HEK293 (cell line): Measurements from ENCODE around the gene LAMA5.

Experiments
- MYNN ChIP-seq: fragments of 450-650 bp; formaldehyde crosslinking; IDR thresholded peaks from 2 replicates; pipeline ENCODE4 v1.5.1; 2016; ENCODE audit warnings: missing biosample characterization, missing genetic modification characterization, borderline replicate concordance
- REPIN1 ChIP-seq: fragments of 450-650 bp; formaldehyde crosslinking; IDR thresholded peaks from 2 replicates; pipeline ENCODE4 v1.5.1; 2017; ENCODE audit warnings: missing biosample characterization, missing genetic modification characterization, low read depth
- SCRT2 ChIP-seq: fragments of 450-650 bp; formaldehyde crosslinking; IDR thresholded peaks from 2 replicates; pipeline ENCODE4 v1.5.1; 2016; ENCODE audit warnings: missing biosample characterization, missing genetic modification characterization
- TRIM28 ChIP-seq: IDR thresholded peaks from 2 replicates; pipeline ENCODE4 v1.6.1; 2011; ENCODE audit warnings: low read length, control low read depth, borderline replicate concordance
- YY2 ChIP-seq: fragments of 450-650 bp; formaldehyde crosslinking; IDR thresholded peaks from 2 replicates; pipeline ENCODE4 v1.5.1; 2016; ENCODE audit warnings: missing biosample characterization, missing genetic modification characterization
- ZBTB8A ChIP-seq: fragments of 450-650 bp; formaldehyde crosslinking; IDR thresholded peaks from 2 replicates; pipeline ENCODE4 v1.5.1; 2016; ENCODE audit warnings: missing biosample characterization, missing genetic modification characterization
- ZNF157 ChIP-seq: fragments of 450-650 bp; formaldehyde crosslinking; IDR thresholded peaks from 2 replicates; pipeline ENCODE4 v1.5.1; 2016; ENCODE audit warnings: missing biosample characterization, missing genetic modification characterization
- ZNF211 ChIP-seq: fragments of 450-650 bp; formaldehyde crosslinking; IDR thresholded peaks from 2 replicates; pipeline ENCODE4 v1.5.1; 2016; ENCODE audit warnings: low read depth, missing biosample characterization, missing genetic modification characterization
- ZNF221 ChIP-seq: fragments of 450-650 bp; formaldehyde crosslinking; IDR thresholded peaks from 2 replicates; pipeline ENCODE4 v1.5.1; 2017; ENCODE audit warnings: missing biosample characterization, missing genetic modification characterization, borderline replicate concordance
- ZNF37A ChIP-seq: fragments of 450-650 bp; IDR thresholded peaks from 2 replicates; pipeline ENCODE4 v1.5.1; 2018; ENCODE audit warnings: missing biosample characterization, missing genetic modification characterization
- ZNF416 ChIP-seq: fragments of 450-650 bp; formaldehyde crosslinking; IDR thresholded peaks from 2 replicates; pipeline ENCODE4 v1.5.1; 2016; ENCODE audit warnings: missing biosample characterization, missing genetic modification characterization
- ZNF530 ChIP-seq: fragments of 450-650 bp; formaldehyde crosslinking; IDR thresholded peaks from 2 replicates; pipeline ENCODE4 v1.5.1; 2016; ENCODE audit warnings: low read depth, missing biosample characterization, missing genetic modification characterization
- ZNF544 ChIP-seq: fragments of 450-650 bp; formaldehyde crosslinking; IDR thresholded peaks from 2 replicates; pipeline ENCODE4 v1.5.0; 2017; ENCODE audit warnings: missing biosample characterization, missing genetic modification characterization
- ZNF560 ChIP-seq: fragments of 450-650 bp; formaldehyde crosslinking; IDR thresholded peaks from 2 replicates; pipeline ENCODE4 v1.5.1; 2017; ENCODE audit warnings: missing biosample characterization, missing genetic modification characterization, borderline replicate concordance
- ZNF624 ChIP-seq: fragments of 450-650 bp; formaldehyde crosslinking; IDR thresholded peaks from 2 replicates; pipeline ENCODE4 v1.5.1; 2017; ENCODE audit warnings: missing biosample characterization, missing genetic modification characterization
- ZNF629 ChIP-seq: fragments of 450-650 bp; formaldehyde crosslinking; IDR thresholded peaks from 2 replicates; pipeline ENCODE4 v1.5.1; 2017; ENCODE audit warnings: missing biosample characterization, missing genetic modification characterization
- ZNF654 ChIP-seq: fragments of 450-650 bp; formaldehyde crosslinking; IDR thresholded peaks from 2 replicates; pipeline ENCODE4 v1.5.1; 2016; ENCODE audit warnings: low read depth, missing biosample characterization, missing genetic modification characterization
- ZNF658 ChIP-seq: fragments of 450-650 bp; formaldehyde crosslinking; IDR thresholded peaks from 2 replicates; pipeline ENCODE4; 2016; ENCODE audit warnings: missing biosample characterization, missing genetic modification characterization
- ZNF707 ChIP-seq: fragments of 450-650 bp; formaldehyde crosslinking; IDR thresholded peaks from 2 replicates; pipeline ENCODE4 v1.5.1; 2016; ENCODE audit warnings: missing biosample characterization, missing genetic modification characterization
- ZXDB ChIP-seq: fragments of 450-650 bp; formaldehyde crosslinking; IDR thresholded peaks from 2 replicates; pipeline ENCODE4 v1.5.1; 2016; ENCODE audit warnings: missing biosample characterization, missing genetic modification characterization
- TF ChIP-seq, protein P1 (sequence below): fragments of 450-650 bp; formaldehyde crosslinking; IDR thresholded peaks from 2 replicates; pipeline ENCODE4 v1.5.1; 2016; ENCODE audit warnings: missing biosample characterization, missing genetic modification characterization
- TF ChIP-seq, protein P2 (sequence below): fragments of 450-650 bp; formaldehyde crosslinking; IDR thresholded peaks from 2 replicates; pipeline ENCODE4 v1.5.1; 2017; ENCODE audit warnings: missing biosample characterization, missing genetic modification characterization
- TF ChIP-seq, protein P3 (sequence below): fragments of 450-650 bp; formaldehyde crosslinking; IDR thresholded peaks from 2 replicates; pipeline ENCODE4 v1.5.1; 2016; ENCODE audit warnings: missing biosample characterization, missing genetic modification characterization
- TF ChIP-seq, protein P4 (sequence below): fragments of 450-650 bp; formaldehyde crosslinking; IDR thresholded peaks from 2 replicates; pipeline ENCODE4 v1.5.1; 2016; ENCODE audit warnings: missing biosample characterization, missing genetic modification characterization, low read depth
- TF ChIP-seq, protein P5 (sequence below): fragments of 450-650 bp; formaldehyde crosslinking; IDR thresholded peaks from 2 replicates; pipeline ENCODE4 v1.5.1; 2016; ENCODE audit warnings: missing biosample characterization, missing genetic modification characterization
- TF ChIP-seq, protein P6 (sequence below): fragments of 450-650 bp; formaldehyde crosslinking; IDR thresholded peaks from 2 replicates; pipeline ENCODE4 v1.5.1; 2016; ENCODE audit warnings: missing biosample characterization, missing genetic modification characterization

The LAMA5 gene

DNA sequence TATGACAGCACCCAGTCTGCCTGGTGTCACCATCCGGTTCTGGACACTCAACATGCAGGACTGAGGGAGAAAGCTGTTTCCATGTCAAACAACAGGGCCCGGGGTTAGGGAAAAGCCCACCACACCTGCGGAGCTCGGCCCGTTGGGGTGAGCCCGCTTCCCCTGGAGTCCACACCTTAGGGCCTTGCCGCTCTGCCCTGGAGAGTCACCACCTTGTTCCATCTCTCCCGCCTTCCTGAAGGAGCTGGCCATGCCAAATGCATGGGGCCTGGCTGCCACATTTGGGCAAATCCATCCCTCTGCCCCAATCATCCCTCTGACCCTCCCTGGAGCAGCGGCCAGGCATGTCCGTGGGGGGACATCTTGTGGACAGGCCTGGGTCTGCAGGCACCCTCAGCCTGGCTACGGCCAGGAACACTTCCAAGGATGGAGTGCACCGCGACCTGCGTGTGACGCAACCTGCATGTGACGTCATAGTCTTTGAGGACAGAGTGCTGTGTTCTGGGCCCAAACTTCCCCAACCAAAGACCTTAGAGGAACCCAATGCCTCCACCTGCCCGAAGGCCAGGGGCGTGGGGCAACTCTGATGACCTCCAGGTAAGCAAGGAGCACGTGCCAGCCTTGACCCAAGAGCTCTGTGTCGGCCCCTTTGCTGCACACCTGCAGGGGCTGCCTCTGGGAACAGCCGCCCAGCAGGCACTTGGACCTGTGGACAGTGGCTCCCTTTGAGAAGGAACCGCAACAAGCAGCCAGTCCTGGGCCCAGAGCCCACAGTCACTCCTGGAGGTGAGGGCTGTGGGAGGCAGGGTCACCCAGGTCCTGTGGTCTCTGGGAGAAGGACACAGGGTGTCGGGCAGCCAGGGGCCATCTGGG, 38.2 kb upstream of the LAMA5 start (continued):
- TF ChIP-seq, protein P1, sequence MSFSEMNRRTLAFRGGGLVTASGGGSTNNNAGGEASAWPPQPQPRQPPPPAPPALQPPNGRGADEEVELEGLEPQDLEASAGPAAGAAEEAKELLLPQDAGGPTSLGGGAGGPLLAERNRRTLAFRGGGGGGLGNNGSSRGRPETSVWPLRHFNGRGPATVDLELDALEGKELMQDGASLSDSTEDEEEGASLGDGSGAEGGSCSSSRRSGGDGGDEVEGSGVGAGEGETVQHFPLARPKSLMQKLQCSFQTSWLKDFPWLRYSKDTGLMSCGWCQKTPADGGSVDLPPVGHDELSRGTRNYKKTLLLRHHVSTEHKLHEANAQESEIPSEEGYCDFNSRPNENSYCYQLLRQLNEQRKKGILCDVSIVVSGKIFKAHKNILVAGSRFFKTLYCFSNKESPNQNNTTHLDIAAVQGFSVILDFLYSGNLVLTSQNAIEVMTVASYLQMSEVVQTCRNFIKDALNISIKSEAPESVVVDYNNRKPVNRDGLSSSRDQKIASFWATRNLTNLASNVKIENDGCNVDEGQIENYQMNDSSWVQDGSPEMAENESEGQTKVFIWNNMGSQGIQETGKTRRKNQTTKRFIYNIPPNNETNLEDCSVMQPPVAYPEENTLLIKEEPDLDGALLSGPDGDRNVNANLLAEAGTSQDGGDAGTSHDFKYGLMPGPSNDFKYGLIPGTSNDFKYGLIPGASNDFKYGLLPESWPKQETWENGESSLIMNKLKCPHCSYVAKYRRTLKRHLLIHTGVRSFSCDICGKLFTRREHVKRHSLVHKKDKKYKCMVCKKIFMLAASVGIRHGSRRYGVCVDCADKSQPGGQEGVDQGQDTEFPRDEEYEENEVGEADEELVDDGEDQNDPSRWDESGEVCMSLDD (tag by site-specific recombination) = no peak
- TF ChIP-seq YY2 (tag by site-specific recombination) = no peak
- TF ChIP-seq ZNF629 (tag by site-specific recombination) = peak; percentile 65
- TF ChIP-seq ZXDB = no peak
- no peak for TF ChIP-seq SCRT2
- no peak for TF ChIP-seq ZNF544
- TF ChIP-seq, protein P2, sequence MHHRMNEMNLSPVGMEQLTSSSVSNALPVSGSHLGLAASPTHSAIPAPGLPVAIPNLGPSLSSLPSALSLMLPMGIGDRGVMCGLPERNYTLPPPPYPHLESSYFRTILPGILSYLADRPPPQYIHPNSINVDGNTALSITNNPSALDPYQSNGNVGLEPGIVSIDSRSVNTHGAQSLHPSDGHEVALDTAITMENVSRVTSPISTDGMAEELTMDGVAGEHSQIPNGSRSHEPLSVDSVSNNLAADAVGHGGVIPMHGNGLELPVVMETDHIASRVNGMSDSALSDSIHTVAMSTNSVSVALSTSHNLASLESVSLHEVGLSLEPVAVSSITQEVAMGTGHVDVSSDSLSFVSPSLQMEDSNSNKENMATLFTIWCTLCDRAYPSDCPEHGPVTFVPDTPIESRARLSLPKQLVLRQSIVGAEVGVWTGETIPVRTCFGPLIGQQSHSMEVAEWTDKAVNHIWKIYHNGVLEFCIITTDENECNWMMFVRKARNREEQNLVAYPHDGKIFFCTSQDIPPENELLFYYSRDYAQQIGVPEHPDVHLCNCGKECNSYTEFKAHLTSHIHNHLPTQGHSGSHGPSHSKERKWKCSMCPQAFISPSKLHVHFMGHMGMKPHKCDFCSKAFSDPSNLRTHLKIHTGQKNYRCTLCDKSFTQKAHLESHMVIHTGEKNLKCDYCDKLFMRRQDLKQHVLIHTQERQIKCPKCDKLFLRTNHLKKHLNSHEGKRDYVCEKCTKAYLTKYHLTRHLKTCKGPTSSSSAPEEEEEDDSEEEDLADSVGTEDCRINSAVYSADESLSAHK (tag by site-specific recombination) = no peak
- no peak for TF ChIP-seq ZNF624 (tag by site-specific recombination)
- TF ChIP-seq ZBTB8A = 0 out of 2 replicates have a peak, but pooled peaks have one; percentile 20
- TF ChIP-seq ZNF416 = no peak
- TF ChIP-seq ZNF221 = no peak
- TF ChIP-seq, protein P3, sequence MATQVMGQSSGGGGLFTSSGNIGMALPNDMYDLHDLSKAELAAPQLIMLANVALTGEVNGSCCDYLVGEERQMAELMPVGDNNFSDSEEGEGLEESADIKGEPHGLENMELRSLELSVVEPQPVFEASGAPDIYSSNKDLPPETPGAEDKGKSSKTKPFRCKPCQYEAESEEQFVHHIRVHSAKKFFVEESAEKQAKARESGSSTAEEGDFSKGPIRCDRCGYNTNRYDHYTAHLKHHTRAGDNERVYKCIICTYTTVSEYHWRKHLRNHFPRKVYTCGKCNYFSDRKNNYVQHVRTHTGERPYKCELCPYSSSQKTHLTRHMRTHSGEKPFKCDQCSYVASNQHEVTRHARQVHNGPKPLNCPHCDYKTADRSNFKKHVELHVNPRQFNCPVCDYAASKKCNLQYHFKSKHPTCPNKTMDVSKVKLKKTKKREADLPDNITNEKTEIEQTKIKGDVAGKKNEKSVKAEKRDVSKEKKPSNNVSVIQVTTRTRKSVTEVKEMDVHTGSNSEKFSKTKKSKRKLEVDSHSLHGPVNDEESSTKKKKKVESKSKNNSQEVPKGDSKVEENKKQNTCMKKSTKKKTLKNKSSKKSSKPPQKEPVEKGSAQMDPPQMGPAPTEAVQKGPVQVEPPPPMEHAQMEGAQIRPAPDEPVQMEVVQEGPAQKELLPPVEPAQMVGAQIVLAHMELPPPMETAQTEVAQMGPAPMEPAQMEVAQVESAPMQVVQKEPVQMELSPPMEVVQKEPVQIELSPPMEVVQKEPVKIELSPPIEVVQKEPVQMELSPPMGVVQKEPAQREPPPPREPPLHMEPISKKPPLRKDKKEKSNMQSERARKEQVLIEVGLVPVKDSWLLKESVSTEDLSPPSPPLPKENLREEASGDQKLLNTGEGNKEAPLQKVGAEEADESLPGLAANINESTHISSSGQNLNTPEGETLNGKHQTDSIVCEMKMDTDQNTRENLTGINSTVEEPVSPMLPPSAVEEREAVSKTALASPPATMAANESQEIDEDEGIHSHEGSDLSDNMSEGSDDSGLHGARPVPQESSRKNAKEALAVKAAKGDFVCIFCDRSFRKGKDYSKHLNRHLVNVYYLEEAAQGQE = no peak
- no peak for TF ChIP-seq ZNF658
- TF ChIP-seq, protein P4, sequence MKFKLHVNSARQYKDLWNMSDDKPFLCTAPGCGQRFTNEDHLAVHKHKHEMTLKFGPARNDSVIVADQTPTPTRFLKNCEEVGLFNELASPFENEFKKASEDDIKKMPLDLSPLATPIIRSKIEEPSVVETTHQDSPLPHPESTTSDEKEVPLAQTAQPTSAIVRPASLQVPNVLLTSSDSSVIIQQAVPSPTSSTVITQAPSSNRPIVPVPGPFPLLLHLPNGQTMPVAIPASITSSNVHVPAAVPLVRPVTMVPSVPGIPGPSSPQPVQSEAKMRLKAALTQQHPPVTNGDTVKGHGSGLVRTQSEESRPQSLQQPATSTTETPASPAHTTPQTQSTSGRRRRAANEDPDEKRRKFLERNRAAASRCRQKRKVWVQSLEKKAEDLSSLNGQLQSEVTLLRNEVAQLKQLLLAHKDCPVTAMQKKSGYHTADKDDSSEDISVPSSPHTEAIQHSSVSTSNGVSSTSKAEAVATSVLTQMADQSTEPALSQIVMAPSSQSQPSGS (tag by site-specific recombination) = peak; percentile 50; the same call in 1 of the 2 replicates
- no peak for TF ChIP-seq ZNF560 (tag by site-specific recombination)
- no peak for TF ChIP-seq ZNF707 (tag by site-specific recombination)
- TF ChIP-seq, protein P5, sequence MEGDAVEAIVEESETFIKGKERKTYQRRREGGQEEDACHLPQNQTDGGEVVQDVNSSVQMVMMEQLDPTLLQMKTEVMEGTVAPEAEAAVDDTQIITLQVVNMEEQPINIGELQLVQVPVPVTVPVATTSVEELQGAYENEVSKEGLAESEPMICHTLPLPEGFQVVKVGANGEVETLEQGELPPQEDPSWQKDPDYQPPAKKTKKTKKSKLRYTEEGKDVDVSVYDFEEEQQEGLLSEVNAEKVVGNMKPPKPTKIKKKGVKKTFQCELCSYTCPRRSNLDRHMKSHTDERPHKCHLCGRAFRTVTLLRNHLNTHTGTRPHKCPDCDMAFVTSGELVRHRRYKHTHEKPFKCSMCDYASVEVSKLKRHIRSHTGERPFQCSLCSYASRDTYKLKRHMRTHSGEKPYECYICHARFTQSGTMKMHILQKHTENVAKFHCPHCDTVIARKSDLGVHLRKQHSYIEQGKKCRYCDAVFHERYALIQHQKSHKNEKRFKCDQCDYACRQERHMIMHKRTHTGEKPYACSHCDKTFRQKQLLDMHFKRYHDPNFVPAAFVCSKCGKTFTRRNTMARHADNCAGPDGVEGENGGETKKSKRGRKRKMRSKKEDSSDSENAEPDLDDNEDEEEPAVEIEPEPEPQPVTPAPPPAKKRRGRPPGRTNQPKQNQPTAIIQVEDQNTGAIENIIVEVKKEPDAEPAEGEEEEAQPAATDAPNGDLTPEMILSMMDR (tag by site-specific recombination) = peak; percentile 63
- TF ChIP-seq ZNF211 (tag by site-specific recombination) = no peak
- TF ChIP-seq REPIN1 = no peak
- TF ChIP-seq ZNF654 (tag by site-specific recombination) = peak; percentile 12; the same call in 1 of the 2 replicates
- TF ChIP-seq ZNF530 (tag by site-specific recombination) = no peak
- TF ChIP-seq TRIM28 = no peak
- TF ChIP-seq, protein P6, sequence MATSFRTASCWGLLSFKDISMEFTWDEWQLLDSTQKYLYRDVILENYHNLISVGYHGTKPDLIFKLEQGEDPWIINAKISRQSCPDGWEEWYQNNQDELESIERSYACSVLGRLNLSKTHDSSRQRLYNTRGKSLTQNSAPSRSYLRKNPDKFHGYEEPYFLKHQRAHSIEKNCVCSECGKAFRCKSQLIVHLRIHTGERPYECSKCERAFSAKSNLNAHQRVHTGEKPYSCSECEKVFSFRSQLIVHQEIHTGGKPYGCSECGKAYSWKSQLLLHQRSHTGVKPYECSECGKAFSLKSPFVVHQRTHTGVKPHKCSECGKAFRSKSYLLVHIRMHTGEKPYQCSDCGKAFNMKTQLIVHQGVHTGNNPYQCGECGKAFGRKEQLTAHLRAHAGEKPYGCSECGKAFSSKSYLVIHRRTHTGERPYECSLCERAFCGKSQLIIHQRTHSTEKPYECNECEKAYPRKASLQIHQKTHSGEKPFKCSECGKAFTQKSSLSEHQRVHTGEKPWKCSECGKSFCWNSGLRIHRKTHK (tag by site-specific recombination) = no peak
- no peak for TF ChIP-seq ZNF157
- no peak for TF ChIP-seq ZNF37A (tag by site-specific recombination)
- TF ChIP-seq MYNN (tag by site-specific recombination) = no peak
